ENCODE data around the gene ARG2.

GRCh38 chr14:67583711-67584644 lies 35.7 kb upstream of the ARG2 start:
- TF ChIP-seq CBX5 (IDR thresholded peaks at IDR 0.05; ENCODE audit: borderline replicate concordance, low read depth) (no peak), TGIF2 (CRISPR knock-in tag; IDR thresholded peaks at IDR 0.05) (no peak), JUN (IDR thresholded peaks at IDR 0.05; ENCODE audit: borderline replicate concordance, low read depth, low read length) (no peak), JUN (CRISPR knock-in tag; IDR thresholded peaks at IDR 0.05; ENCODE audit: borderline replicate concordance) (no peak), JUND (IDR thresholded peaks at IDR 0.05; ENCODE audit: borderline replicate concordance, low read depth, low read length) (no peak), JUND (tag; IDR thresholded peaks at IDR 0.05; ENCODE audit: borderline replicate concordance, low read depth, low read length) (no peak)
